Small intestine (tissue), 7 donors: ENCODE results near the gene CEMIP. TPM values are rescaled to one million over a fixed set of nuclear protein-coding genes. Genes with fewer than 3 reads are reported as not detected.

ENCODE experiments used
- DNase-seq, 2 donors: peaks; one replicate each; pipeline versions ENCODE4 v3.0.0 to v3.0.0-alpha.2; 2013
- FAIRE-seq: peaks from 2 replicates; lab custom pipeline; 2012; peaks lifted over from hg19 to GRCh38; lab: Jason Lieb, UNC
- H3K27ac ChIP-seq, 3 donors: one replicate each; pipeline ENCODE4 v1.5.1; 2013; ENCODE audit warnings: low read length in 2 of 3, mild to moderate bottlenecking in 2 of 3, control low read depth in 1 of 3, inconsistent platforms in 1 of 3, low read depth in 1 of 3, moderate library complexity in 1 of 3
- H3K27me3 ChIP-seq, 3 donors: one replicate each; pipeline ENCODE4 v1.6.1; 2013; ENCODE audit warnings: low read length in 3 of 3, inconsistent platforms in 1 of 3; ENCODE audit not compliant: control insufficient read depth in 3 of 3, insufficient read depth in 3 of 3
- H3K36me3 ChIP-seq, 3 donors: one replicate each; pipeline ENCODE4 v1.6.1; 2013; ENCODE audit warnings: low read length in 3 of 3, inconsistent platforms in 1 of 3, low read depth in 1 of 3, mild to moderate bottlenecking in 1 of 3, moderate library complexity in 1 of 3; ENCODE audit not compliant: control insufficient read depth in 3 of 3, insufficient read depth in 2 of 3
- H3K4me1 ChIP-seq, 3 donors: one replicate each; pipeline ENCODE4 v1.6.1; 2013; ENCODE audit warnings: low read length in 2 of 3, inconsistent platforms in 1 of 3, low read depth in 1 of 3, mild to moderate bottlenecking in 1 of 3, moderate library complexity in 1 of 3; ENCODE audit not compliant: control insufficient read depth in 3 of 3, insufficient read depth in 2 of 3
- H3K4me3 ChIP-seq, 3 donors: one replicate each; pipeline ENCODE4 v1.5.1; 2013; ENCODE audit warnings: low read length in 3 of 3, control low read depth in 1 of 3, inconsistent platforms in 1 of 3, low read depth in 1 of 3, mild to moderate bottlenecking in 1 of 3, moderate library complexity in 1 of 3
- H3K9me3 ChIP-seq, 2 donors: one replicate each; pipeline ENCODE4 v1.6.1; 2013; ENCODE audit warnings: low read depth in 1 of 2, low read length in 1 of 2; ENCODE audit not compliant: control insufficient read depth in 2 of 2, insufficient read depth in 1 of 2
- WGBS, 3 donors: extraction: QIAGEN DNeasy Blood & Tissue Kit; methylation state at CpG; one replicate each; pipeline ENCODE4 v1.1.7; 2013; 5-methylcytosine and 5-hydroxymethylcytosine counted together
- polyA plus RNA-seq, 4 donors: library from polyadenylated mRNA; stranded (reverse) in 3 of 4; unstranded in 1 of 4; fragments of 200-250 nt in 3 of 4; fragments of 120-200 nt in 1 of 4; gene quantifications; one replicate each; pipeline versions ENCODE4 v1.2.1 to v1.2.3, GENCODE V29; 2013
- donor health status: healthy with polysubstance abuse.
- donor health status: control.
- donor health status: control.
- donor health status: Bipolar disorder and iron deficiency.
- donor health status: healthy.

The CEMIP gene
- polyA plus RNA-seq, 4 donors = 0.27 to 1.4 (median 0.93) TPM

- peak in 1 of 2 donors; percentile 75 for DNase-seq
- no peak for FAIRE-seq
- WGBS, 3 donors = 16 to 48% (median 22%) methylated on average over 5 of the region's 5 CpGs
Measured at GRCh38 chr15:80796407-80796806, 17.2 kb downstream of the CEMIP start.

DNA sequence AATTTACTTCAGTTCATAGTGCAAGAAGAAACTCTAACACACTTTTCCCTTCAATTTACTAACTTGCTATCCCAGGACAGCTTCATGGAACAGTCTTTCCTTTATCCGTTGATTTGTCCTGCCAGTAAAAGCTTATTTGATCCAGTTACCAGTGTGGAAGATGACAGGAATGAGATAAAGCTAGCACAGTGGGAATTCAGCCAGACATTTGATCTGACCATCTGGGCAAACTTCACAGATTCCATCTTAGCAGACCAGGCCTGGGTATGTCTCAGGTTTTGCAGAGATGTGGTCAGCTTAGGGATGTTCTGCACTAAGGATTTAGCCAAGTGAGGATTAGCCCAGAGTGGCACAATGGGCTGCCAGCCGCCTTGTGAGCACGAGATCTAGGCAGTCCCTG is 19.7 kb downstream of the CEMIP start:
- no peak for FAIRE-seq
- H3K27ac ChIP-seq = no peak overlapping the region
- H3K4me1 ChIP-seq = peaks cover 0 to 3% (median 0%) of the 10 kb centered on the region in 3 donors
- 76 to 83% (median 83%) methylated on average over 3 of the region's 3 CpGs for whole genome bisulfite sequencing, 3 donors
- DNase-seq = no peak
- H3K4me3 ChIP-seq = no peak overlapping the region
- H3K36me3 ChIP-seq = no peaks in the 10 kb centered on the region
- no peaks in the 10 kb centered on the region for H3K27me3 ChIP-seq
- H3K9me3 ChIP-seq = no peaks in the 10 kb centered on the region

More at GRCh38 chr15:80796407-80796806, 17.2 kb downstream of the CEMIP start:
- Histone ChIP-seq H3K27me3 (no peaks in the 10 kb centered on the region), H3K4me3 (no peak overlapping the region), H3K9me3 (no peaks in the 10 kb centered on the region), H3K27ac (no peak overlapping the region), H3K4me1 (peaks cover 0 to 3% (median 0%) of the 10 kb centered on the region in 3 donors), H3K36me3 (no peaks in the 10 kb centered on the region)

GRCh38 chr15:80800067-80800466 is 20.9 kb downstream of the CEMIP start:
- Histone ChIP-seq H3K36me3 (no peaks in the 10 kb centered on the region), H3K4me1 (peaks cover 0 to 3% (median 0%) of the 10 kb centered on the region in 3 donors), H3K4me3 (no peak overlapping the region), H3K27me3 (peaks cover 0 to 2% (median 0%) of the 10 kb centered on the region in 3 donors), H3K9me3 (no peaks in the 10 kb centered on the region), H3K27ac (no peak overlapping the region)
- 56 to 72% (median 65%) methylated on average over 5 of the region's 5 CpGs for WGBS, 3 donors
- FAIRE-seq (no peak), DNase-seq (no peak)

GRCh38 chr15:80801891-80802680 is 22.9 kb downstream of the CEMIP start:
- DNase-seq (peak in 1 of 2 donors; percentile 13), FAIRE-seq (no peak)
- 54 to 73% (median 70%) methylated on average over 10 of the region's 10 CpGs for WGBS, 3 donors
- Histone ChIP-seq H3K27ac (no peak overlapping the region), H3K9me3 (no peaks in the 10 kb centered on the region), H3K4me1 (no peaks in the 10 kb centered on the region), H3K4me3 (no peak overlapping the region), H3K27me3 (peaks cover 0 to 2% (median 0%) of the 10 kb centered on the region in 3 donors), H3K36me3 (no peaks in the 10 kb centered on the region)

GRCh38 chr15:80803580-80804525 is 24.7 kb downstream of the CEMIP start:
- Histone ChIP-seq H3K36me3 (no peaks in the 10 kb centered on the region), H3K9me3 (no peaks in the 10 kb centered on the region), H3K4me1 (no peaks in the 10 kb centered on the region), H3K4me3 (no peak overlapping the region), H3K27me3 (peaks cover 0 to 2% (median 0%) of the 10 kb centered on the region in 3 donors), H3K27ac (no peak overlapping the region)
- FAIRE-seq (no peak), DNase-seq (no peak)
- WGBS, 3 donors = 86 to 93% (median 92%) methylated on average over 7 of the region's 7 CpGs

GRCh38 chr15:80804970-80805495 is 25.9 kb downstream of the CEMIP start:
- FAIRE-seq (no peak), DNase-seq (no peak)
- no peak overlapping the region for H3K4me3 ChIP-seq
- no peaks in the 10 kb centered on the region for H3K4me1 ChIP-seq
- WGBS, 3 donors = 58 to 71% (median 68%) methylated on average over 10 of the region's 10 CpGs
- no peaks in the 10 kb centered on the region for H3K36me3 ChIP-seq
- no peaks in the 10 kb centered on the region for H3K9me3 ChIP-seq
- no peak overlapping the region for H3K27ac ChIP-seq
- peaks cover 0 to 2% (median 0%) of the 10 kb centered on the region in 3 donors for H3K27me3 ChIP-seq

DNA sequence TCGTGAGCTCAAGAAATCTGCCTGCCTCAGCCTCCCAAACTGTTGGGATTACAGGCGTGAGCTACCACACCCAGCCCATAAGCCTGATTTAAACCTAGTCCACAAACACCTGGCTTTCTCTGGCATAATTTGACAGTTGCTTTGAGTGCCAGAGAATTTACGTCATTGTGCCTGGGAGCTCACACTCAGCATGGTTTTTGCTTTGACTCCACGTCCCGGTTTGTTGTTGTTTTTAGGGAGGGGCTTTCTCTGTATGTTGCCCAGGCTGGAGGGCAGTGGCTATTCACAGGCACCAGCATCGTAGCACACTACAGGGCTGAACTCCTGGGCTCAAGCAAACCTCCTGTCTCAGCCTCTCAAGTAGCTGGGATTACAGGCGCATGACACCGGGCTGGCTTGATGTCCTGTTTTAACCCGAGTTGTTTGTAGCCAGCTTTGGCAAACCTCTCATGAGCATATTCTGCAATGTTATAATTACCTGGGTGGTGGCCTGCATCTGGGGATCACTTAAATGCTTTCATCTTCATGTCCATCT is 32.7 kb downstream of the CEMIP start:
- Histone ChIP-seq H3K9me3 (no peaks in the 10 kb centered on the region), H3K4me1 (no peaks in the 10 kb centered on the region), H3K27ac (no peak overlapping the region), H3K4me3 (no peak overlapping the region), H3K36me3 (no peaks in the 10 kb centered on the region), H3K27me3 (no peaks in the 10 kb centered on the region)
- WGBS, 3 donors = 39 to 64% (median 47%) methylated on average over 9 of the region's 9 CpGs
- FAIRE-seq = no peak
- DNase-seq = no peak

- H3K27me3 ChIP-seq = no peaks in the 10 kb centered on the region
- no peaks in the 10 kb centered on the region for H3K4me1 ChIP-seq
- 86 to 92% (median 87%) methylated on average over 4 of the region's 4 CpGs for WGBS, 3 donors
- no peaks in the 10 kb centered on the region for H3K36me3 ChIP-seq
- FAIRE-seq (no peak), DNase-seq (no peak)
- no peak overlapping the region for H3K27ac ChIP-seq
- no peaks in the 10 kb centered on the region for H3K9me3 ChIP-seq
- H3K4me3 ChIP-seq = no peak overlapping the region
Measured at GRCh38 chr15:80815106-80815505, 35.9 kb downstream of the CEMIP start.
